Islet of Langerhans (tissue), 1 donor: ENCODE data around the gene CDHR2.

Source experiments
- FAIRE-seq: peaks from one replicate; lab custom pipeline; 2011; peaks lifted over from hg19 to GRCh38; lab: Jason Lieb, UNC

CDHR2 gene

GRCh38 chr5:176529741-176530141 is 19.4 kb upstream of the CDHR2 start:
- no peak for FAIRE-seq

- FAIRE-seq: no peak
These were observed 18.7 kb upstream of the CDHR2 start for GRCh38 chr5:176530393-176530982.

GRCh38 chr5:176530983-176531901 is 17.9 kb upstream of the CDHR2 start:
- no peak for FAIRE-seq

- FAIRE-seq: no peak
These were observed 17.1 kb upstream of the CDHR2 start for GRCh38 chr5:176531902-176532493.

- FAIRE-seq: no peak
These were observed 16.3 kb upstream of the CDHR2 start for GRCh38 chr5:176532795-176533194.

- FAIRE-seq: no peak
These were observed 15.8 kb upstream of the CDHR2 start for GRCh38 chr5:176533390-176533789.

- FAIRE-seq: no peak
These were observed 15.1 kb upstream of the CDHR2 start for GRCh38 chr5:176533894-176534611.

- FAIRE-seq: no peak
These were observed 14.5 kb upstream of the CDHR2 start for GRCh38 chr5:176534640-176535039.

- no peak for FAIRE-seq
These were observed 14.0 kb upstream of the CDHR2 start for GRCh38 chr5:176535101-176535663.

- FAIRE-seq: no peak
These were observed 13.4 kb upstream of the CDHR2 start for GRCh38 chr5:176535664-176536131.

GRCh38 chr5:176536132-176536901 is 12.8 kb upstream of the CDHR2 start:
- FAIRE-seq: no peak

GRCh38 chr5:176536902-176537553 is 12.1 kb upstream of the CDHR2 start, which contains the start of gene RNF44:
Gene RNF44 (minus strand): TSS chr5:176537402. CDS start chr5:176532472, 4,930 bp downstream.
- FAIRE-seq: peak; percentile 71

GRCh38 chr5:176537554-176538229 is 11.4 kb upstream of the CDHR2 start:
- peak; percentile 87 for FAIRE-seq

GRCh38 chr5:176538230-176538988 is 10.7 kb upstream of the CDHR2 start:
- FAIRE-seq: no peak

GRCh38 chr5:176538989-176539384 is 10.2 kb upstream of the CDHR2 start:
- no peak for FAIRE-seq

- FAIRE-seq: no peak
These were observed 8.7 kb upstream of the CDHR2 start for GRCh38 chr5:176540476-176540899.

GRCh38 chr5:176540956-176541337 is 8.2 kb upstream of the CDHR2 start:
- no peak for FAIRE-seq

- FAIRE-seq: no peak
These were observed 7.6 kb upstream of the CDHR2 start for GRCh38 chr5:176541338-176542134.
